HG03442 (cell line): ENCODE measurements around the gene TERT.

Experiments used
- ATAC-seq: cut with Tn5 transposase; IDR thresholded peaks from one replicate; pipeline ENCODE4 v1.9.1; 2021; ENCODE audit warnings: mild to moderate bottlenecking, moderate library complexity; ENCODE audit not compliant: unreplicated experiment

Gene TERT

DNA sequence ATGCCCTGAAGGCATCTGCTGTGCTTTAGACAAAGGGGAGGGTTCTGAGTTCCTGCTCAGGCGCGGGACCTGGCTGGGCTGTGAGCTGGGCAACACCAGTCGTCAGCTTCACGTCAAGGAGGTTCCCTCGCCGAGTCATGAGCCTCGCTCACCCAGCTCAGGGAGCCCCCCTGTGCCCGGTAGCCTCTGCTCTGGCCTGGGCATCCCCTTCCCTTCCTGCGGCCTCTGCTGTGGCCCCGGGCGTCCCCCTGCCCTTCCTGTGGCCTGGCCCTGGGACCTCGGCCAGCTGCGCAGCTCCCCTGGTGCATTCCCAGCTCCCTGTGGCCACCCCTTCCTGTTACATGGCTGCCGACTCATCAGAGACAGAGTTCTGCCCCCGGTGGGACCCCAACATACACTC lies 29.8 kb downstream of the TERT start:
- ATAC-seq = no peak

DNA sequence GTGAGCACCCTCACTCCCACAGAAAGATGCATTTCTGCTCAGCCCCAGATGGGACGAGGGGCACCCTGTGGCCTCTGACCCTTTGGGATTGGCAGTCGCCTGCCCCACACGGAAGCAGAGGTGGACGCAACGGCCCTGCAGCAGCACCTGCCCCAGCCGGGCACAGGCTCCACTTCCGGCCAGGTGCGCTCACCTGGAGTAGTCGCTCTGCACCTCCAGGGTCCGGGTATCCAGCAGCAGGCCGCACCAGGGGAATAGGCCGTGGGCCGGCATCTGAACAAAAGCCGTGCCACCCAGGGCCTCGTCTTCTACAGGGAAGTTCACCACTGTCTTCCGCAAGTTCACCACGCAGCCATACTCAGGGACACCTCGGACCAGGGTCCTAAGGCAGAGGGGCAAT lies 30.7 kb downstream of the TERT start:
- ATAC-seq = no peak

DNA sequence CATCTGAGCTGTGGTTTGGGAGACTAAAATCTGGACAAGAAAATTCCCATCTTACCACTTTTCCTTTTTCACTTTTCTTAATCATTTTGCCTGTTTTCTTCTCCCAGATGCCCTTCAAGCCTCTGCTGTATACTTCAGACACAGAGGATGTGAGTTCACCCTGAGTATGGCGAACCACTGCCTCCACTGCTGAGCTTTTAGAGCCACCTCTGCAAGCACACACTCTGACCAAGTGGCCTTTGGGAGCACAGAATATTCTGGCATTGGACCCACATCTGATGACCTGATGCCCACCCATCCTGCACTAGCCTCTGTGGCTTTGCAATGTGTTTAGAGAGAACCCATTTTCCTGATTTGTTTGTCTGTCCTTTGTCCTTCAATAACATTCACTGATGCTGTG lies 32.5 kb downstream of the TERT start:
- ATAC-seq = no peak

- no peak for ATAC-seq
Measured at GRCh38 chr5:1261643-1262042, 33.2 kb downstream of the TERT start.

- ATAC-seq = no peak
Measured at GRCh38 chr5:1259806-1260480, 34.9 kb downstream of the TERT start.

DNA sequence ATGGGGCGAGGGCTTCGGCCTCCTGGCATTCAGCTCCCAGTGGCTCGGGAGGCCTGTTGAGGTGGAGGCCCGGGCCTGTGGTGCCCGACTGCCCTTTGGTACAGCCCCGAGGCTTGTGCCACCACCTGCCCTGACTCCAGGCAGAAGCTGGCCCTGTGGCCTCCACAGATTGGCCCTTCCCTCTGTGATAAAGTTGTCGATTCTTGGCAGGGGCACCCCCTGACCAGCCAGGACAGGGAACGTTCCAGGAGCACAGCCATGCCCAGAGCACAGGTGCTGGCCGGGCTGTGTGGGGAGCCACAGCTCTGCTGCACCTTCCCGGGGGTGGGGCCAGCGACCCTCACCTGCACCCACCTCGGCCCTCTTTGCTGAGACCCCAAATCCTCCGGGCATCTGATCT lies 37.0 kb downstream of the TERT start:
- no peak for ATAC-seq

GRCh38 chr5:1257363-1257762 lies 37.5 kb downstream of the TERT start:
- ATAC-seq = no peak

DNA sequence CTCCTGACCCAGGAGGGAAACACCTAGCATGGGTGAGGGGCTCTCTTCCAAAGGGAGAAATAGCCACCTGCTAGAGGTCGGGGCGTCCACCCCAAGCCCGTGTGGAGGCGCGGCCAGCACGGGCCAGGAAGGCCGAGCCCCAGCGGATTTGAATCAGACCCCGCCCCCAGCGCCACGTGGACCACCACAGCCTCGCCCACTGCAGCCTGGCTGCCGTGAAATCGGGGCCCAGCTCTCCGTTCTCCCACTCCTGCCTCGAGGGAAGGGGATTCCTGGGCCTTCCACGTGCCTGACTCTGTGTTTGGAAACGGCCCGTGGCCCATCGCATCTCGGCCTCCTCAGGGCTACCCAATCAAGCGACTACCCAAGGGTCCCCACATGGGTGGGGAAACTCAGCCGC lies 38.1 kb downstream of the TERT start:
- ATAC-seq = no peak

DNA sequence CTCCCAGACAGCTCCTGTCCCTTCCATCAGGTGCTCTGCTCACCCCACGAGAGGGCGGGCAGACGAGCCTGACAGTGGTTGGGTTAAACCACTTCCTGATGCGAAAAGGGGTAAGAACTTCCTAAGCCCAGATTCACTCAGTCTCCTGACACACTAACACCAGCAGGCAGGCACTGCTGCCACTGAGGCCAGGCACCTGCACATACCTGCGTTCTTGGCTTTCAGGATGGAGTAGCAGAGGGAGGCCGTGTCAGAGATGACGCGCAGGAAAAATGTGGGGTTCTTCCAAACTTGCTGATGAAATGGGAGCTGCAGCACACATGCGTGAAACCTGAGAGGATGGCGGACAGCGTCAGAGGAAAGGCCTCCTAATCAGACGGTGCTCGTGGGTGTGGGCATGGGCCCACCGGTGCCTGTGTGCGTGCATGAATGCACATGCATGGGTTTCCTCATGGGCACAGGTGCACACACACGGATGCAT lies 39.7 kb downstream of the TERT start:
- no peak for ATAC-seq

- no peak for ATAC-seq
Measured at GRCh38 chr5:1254196-1254595, 40.7 kb downstream of the TERT start.

- ATAC-seq = no peak
Measured at GRCh38 chr5:1253456-1254105, 41.3 kb downstream of the TERT start.

GRCh38 chr5:1252681-1253080 lies 42.2 kb downstream of the TERT start:
- ATAC-seq = no peak

DNA sequence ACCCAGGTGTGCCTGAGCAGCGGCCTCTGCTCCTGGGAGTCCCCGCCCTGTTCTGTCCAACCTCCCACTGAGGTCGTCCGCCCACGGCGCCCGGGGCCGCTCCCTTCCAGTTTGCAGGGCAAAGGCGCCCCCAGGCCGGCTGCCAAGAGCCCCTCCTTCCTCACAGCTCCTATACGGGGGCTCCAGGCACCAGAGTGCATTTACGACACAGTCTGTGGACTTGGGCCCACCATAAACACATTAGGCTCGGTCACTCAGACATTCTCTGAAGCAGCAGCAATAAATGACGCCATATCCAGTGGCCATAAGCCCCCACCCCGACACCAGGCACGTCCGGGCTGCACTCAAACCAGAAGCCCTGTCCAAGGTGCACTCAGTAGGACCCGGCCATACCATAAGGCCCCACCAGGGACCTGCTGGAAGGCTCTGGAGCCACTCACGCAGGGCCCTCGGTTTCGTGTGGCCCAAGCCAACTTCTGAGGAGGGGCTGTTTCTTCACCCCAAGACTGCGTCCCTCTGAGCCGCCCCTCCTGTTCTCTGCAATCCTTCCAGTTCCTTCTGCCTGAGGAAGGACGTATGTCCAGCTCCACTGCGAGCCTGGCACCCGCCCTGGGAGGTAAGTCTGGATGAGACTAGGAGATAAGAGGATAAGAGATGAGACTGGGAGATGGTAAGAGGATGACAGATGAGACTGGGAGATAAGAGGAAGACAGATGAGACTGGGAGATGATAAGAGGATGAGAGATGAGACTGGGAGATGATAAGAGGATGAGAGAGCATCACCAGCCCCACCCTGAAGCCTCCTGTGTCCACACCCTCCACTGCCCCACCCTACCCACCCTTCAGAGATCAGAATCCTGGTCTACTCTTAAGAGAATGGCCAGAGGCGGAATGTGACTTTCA lies 42.9 kb downstream of the TERT start:
- ATAC-seq = no peak

DNA sequence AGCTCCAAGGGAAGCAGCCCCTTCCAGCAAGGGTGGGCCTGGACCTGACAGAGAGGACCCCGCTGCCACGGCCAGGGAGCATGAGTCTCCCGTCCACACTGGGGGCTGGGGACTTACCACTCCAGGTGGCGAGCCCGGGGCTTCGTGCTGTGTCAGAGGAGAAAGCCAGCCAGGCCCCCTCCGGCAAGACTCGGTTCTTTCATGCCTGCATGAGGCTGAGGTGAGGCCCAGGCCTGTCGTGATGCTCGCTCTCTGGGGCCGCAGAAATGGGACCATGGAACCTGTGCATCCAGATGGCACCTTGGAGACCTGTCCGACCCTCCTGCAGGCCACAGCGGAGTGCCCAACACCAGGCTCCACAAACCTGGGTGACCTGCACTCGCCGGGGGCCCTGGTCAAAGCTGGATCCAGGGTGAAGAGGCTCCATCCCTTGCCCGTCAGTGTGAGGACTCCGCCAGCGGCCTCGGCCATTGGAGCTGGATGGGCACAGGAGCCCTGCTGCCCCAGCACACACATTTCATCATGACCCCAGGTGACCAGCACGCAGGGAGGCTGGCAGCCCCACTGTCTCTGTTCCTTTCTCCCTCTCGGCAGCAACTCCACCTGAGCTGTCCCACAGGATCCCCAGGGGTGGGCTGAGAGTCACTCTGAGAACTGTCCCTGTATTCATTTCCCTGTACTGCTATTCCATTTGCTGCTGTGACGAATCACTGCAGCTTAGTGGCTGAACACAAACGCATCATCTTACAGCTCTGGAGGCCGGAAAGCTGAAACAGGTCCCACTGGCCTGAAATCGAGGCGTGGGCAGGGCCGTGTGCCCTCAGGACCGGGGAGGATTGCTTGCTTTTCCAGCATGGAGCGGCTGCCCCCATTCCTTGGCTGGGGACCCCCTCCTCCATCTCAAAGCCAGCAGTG lies 45.2 kb downstream of the TERT start:
- ATAC-seq = no peak

- no peak for ATAC-seq
Measured at GRCh38 chr5:1247811-1248210, 47.1 kb downstream of the TERT start.

- no peak for ATAC-seq
Measured at GRCh38 chr5:1246711-1247431, 48.0 kb downstream of the TERT start.

DNA sequence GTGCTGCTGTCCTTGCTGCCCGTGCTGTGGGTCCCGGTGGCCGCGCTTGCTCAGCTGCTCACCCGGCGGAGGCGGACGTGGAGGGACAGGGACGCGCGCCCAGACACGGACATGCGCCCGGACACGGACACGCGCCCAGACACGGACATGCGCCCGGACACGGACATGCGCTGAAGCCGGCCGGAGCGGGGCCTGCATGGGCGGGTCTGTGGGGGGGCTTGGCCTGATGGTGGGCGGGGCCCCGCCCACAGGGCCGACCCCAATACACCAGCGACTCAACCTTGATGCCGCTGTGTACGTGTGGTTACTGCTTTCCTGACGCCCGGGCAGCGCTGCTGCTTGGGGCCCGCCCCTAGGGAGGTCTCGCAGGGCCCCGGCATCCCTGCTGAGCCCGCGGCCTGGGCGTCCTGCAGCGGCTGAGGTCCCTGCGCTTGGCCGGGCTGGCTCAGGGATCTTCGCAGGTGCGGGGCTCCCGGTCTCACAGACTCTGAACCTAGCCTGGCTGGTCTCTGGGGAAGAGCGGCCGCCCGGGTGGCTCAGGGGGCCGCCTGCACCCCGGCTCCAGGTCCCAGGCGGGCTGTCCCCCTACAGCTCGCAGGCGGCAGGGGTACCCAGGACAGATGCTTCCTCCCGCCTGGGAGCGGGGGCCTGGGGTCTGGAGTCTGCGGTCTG lies 48.8 kb downstream of the TERT start:
- ATAC-seq = no peak

- no peak for ATAC-seq
Measured at GRCh38 chr5:1244976-1245375, 49.9 kb downstream of the TERT start.

GRCh38 chr5:1244255-1244654 lies 50.6 kb downstream of the TERT start:
- no peak for ATAC-seq
